Measurements from ENCODE around the gene OSBP2. TPM values are rescaled to one million over a fixed set of nuclear protein-coding genes. Genes with fewer than 3 reads are reported as not detected.

The OSBP2 gene
- total and polyA plus RNA-seq, 10 of the 15 experiments (the other 5 are each of a cell fraction or from before 2014, with no cell fraction given) = 0.11 to 7.7 (median 3.6) TPM

GRCh38 chr22:30740511-30740910, 45.8 kb downstream of the OSBP2 start (continued):
- TF ChIP-seq ZNF687 (IDR thresholded peaks at IDR 0.05) (peak; percentile 99), CREM (IDR thresholded peaks at IDR 0.05; ENCODE audit: low read depth) (0 out of 2 replicates have a peak, but pooled peaks have one; percentile 10), MTA3 (IDR thresholded peaks at IDR 0.05; ENCODE audit: borderline replicate concordance, low read length) (peak; percentile 65; the same call in 1 of the 2 replicates), SKIL (IDR thresholded peaks at IDR 0.05; ENCODE audit: low read depth, poor library complexity, severe bottlenecking) (peak; percentile 50), FOXM1 (IDR thresholded peaks at IDR 0.05; ENCODE audit: low read depth, low read length) (peak; percentile 33; the same call in 1 of the 2 replicates), ZNF592 (IDR thresholded peaks at IDR 0.05) (peak; percentile 98)
